K562 (cell line): ENCODE results near the gene ZW10.

ENCODE experiments used
- EP300 ChIP-seq: IDR thresholded peaks from 2 replicates; pipeline ENCODE4 v1.6.1; 2012; ENCODE audit warnings: low read length, improper control_type of control experiment
- HDGF ChIP-seq: fragments of 450-650 bp; IDR thresholded peaks from 2 replicates; pipeline ENCODE4 v1.6.1; 2016
- NFRKB ChIP-seq: fragments of 450-650 bp; IDR thresholded peaks from 2 replicates; pipeline ENCODE4 v1.6.1; 2016; ENCODE audit warnings: low read depth
- ZNF184 ChIP-seq: sonication (generic); formaldehyde crosslinking; IDR thresholded peaks from 2 replicates; pipeline ENCODE4 v1.5.0; 2020; ENCODE audit warnings: missing genetic modification reagents
- TF ChIP-seq, protein P1 (sequence below): fragments of 250-450 bp; sonication (Bioruptor Pico); IDR thresholded peaks from 2 replicates; pipeline ENCODE4 v1.5.1; 2021; ENCODE audit warnings: mild to moderate bottlenecking
- TF ChIP-seq, protein P2 (sequence below), 3 experiments: IDR thresholded peaks in 2 of 3; conservative IDR thresholded peaks in 1 of 3; 2 replicates each; pipeline ENCODE4 v1.5.1; 2011 to 2012; ENCODE audit warnings: low read length in 3 of 3, mild to moderate bottlenecking in 3 of 3, control low read depth in 2 of 3, improper control_type of control experiment in 1 of 3, inconsistent platforms in 1 of 3, low read depth in 1 of 3, mixed read lengths in 1 of 3, moderate library complexity in 1 of 3; ENCODE audit not compliant: insufficient read depth in 2 of 3

DNA sequence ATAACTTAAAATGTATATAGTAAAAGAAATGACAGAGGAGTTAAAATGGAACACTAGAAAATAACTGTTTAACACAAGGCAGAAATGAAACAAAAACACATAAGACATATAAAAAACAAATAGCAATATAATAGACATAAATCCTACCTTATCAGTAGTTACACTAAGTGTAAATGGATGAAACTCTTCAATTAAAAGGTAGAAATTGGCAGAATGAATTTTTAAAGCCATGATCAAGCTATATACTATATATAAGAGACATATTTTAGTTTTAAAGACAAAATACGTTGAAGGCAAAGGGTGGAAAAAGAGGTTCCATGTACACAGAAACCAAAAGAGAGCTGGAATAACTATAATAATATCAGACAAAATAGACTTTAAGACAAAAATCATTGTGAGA, 62.5 kb downstream of the ZW10 start:
- no peak for TF ChIP-seq ZNF184 (CRISPR knock-in tag)
- TF ChIP-seq HDGF, result no peak
- TF ChIP-seq, protein P1, sequence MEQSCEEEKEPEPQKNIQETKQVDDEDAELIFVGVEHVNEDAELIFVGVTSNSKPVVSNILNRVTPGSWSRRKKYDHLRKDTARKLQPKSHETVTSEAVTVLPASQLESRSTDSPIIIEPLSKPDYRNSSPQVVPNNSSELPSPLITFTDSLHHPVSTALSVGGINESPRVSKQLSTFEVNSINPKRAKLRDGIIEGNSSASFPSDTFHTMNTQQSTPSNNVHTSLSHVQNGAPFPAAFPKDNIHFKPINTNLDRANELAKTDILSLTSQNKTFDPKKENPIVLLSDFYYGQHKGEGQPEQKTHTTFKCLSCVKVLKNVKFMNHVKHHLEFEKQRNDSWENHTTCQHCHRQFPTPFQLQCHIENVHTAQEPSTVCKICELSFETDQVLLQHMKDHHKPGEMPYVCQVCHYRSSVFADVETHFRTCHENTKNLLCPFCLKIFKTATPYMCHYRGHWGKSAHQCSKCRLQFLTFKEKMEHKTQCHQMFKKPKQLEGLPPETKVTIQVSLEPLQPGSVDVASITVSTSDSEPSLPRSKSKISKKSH (CRISPR knock-in tag), result no peak
- TF ChIP-seq, protein P2, sequence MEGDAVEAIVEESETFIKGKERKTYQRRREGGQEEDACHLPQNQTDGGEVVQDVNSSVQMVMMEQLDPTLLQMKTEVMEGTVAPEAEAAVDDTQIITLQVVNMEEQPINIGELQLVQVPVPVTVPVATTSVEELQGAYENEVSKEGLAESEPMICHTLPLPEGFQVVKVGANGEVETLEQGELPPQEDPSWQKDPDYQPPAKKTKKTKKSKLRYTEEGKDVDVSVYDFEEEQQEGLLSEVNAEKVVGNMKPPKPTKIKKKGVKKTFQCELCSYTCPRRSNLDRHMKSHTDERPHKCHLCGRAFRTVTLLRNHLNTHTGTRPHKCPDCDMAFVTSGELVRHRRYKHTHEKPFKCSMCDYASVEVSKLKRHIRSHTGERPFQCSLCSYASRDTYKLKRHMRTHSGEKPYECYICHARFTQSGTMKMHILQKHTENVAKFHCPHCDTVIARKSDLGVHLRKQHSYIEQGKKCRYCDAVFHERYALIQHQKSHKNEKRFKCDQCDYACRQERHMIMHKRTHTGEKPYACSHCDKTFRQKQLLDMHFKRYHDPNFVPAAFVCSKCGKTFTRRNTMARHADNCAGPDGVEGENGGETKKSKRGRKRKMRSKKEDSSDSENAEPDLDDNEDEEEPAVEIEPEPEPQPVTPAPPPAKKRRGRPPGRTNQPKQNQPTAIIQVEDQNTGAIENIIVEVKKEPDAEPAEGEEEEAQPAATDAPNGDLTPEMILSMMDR (IDR thresholded peaks at IDR 0.05 in 2 of 3, conservative IDR thresholded peaks at IDR 0.05 in 1 of 3; ENCODE audit: insufficient read depth in 2 of 3, low read depth in 1 of 3, low read length in 3 of 3), result no peak
- TF ChIP-seq EP300, result no peak
- TF ChIP-seq NFRKB, result no peak
